GM19455 (cell line): Measurements from ENCODE around the gene ACBD7.

ENCODE experiments used
- ATAC-seq: cut with Tn5 transposase; IDR thresholded peaks from one replicate; pipeline ENCODE4 v1.9.1; 2021; ENCODE audit not compliant: unreplicated experiment

The ACBD7 gene

DNA sequence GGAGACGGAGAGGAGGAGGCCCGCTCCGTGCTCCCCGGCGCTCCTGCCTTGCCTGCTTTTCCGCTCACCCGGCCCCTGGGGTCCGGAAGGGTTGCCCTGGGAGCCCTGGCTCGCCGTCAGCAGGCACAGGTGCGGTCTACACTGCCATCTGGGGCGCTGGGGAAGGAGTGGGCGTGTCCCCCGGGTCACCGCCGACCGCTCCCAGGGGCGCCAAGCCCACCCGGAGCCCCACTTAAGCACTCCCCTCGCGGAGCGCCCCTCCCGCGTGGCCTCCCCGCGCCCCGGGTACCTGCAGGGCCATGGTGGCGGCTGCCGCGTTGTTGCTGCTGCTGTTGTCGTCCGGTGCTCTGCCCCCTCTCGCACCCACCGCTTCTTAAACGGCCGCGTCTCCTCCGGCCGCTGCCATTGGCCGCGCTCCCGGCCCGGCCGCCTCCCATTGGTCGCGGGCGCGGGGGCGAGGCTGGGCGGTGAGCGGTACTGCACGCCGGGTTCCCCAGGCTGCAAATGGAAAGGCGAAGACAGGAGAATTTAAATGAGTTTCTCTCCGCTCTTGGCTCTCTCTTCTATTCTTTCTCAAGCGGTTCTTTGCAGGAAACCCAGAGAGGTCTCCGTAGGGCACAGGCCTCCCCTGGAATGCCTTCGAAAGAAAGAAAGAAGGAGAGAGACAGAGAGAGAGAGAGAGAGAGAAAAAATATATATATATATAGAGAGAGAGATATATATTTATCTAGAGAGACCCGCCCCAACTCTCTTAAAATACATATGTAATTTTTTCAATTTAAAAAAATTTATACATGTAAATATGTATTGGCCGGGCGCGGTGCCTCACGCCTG, at the start of gene ACBD7:
TSS of gene ACBD7 (minus strand) at position 349 of the 834 bp plus-strand sequence. CDS start at position 301, 48 bp downstream.
- ATAC-seq, result peak; percentile 99

DNA sequence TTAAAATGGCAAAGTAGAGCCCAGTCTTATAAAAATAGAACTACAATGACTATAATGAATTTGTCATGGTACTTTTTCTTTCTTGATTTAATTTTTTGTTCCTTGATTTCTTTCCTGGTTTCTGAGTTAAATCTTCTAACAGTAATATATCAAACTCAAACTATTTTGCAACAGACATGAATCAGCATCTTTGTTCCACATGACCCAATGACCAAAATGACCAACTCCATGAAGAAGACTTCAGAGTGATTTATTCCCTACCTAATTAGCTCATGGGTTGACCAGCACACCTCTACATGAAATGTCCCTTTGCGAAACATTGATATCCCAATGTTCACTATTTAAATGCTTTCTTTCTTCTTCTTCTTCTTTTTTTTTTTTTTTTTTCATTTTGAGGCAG, 49.1 kb upstream of the ACBD7 start:
- no peak for ATAC-seq

DNA sequence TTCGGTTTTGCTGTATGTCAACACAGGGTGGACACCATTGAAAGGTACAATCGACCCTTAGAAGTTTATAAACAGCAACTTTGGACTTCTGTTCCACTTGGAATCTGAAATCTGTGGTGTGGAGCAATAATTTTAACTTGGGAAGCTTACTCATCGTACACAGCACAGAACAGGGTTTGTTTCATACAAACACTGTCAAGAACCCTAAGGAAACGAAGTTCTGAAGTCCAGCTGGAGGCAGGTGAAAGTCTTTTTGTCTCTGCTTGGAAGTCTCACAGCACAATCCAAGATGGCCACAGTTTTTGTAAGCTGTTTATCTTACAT, 48.4 kb upstream of the ACBD7 start:
- ATAC-seq, result no peak

DNA sequence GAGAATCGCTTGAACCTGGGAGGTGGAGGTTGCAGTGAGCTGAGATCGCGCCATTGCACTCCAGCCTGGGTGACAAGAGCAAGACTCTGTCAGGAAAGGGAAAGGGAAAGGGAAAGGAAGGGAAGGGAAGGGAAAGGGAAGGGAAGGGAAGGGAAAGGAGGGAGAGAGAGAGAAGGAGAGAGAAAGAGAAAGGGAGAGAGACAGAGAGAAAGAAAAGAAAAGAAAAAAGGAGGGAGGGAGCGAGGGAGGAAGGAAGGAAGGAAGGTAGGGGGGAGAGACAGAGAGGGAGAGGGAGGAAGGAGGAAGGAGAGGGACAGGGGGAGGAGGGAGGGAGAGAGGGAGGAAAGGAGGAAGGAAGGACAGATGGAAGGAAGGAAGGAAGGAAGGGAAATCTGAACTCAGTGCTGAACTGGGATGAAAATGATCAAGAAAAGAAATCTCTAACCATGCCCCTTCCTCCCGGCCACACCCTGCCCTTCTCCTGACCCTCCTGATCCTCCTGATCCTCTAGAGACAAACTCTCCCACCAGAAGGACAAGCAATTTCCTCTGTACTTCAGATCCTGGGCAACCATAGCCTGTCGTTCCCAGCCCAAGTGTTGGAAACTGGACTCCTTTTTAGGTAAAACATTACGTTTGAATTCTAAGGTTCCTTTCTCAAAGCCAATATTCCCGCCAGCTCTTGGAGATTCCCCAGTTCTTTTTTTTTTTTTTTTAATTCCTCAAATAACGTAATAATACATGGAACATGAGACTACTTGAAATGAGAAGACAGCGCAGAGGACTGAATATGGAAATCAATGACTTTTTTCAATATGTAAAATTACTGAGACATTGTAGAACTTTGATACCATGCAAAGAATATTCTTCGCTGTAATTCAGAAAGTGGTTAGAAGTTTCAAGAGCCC, 47.8 kb upstream of the ACBD7 start:
- ATAC-seq, result no peak

DNA sequence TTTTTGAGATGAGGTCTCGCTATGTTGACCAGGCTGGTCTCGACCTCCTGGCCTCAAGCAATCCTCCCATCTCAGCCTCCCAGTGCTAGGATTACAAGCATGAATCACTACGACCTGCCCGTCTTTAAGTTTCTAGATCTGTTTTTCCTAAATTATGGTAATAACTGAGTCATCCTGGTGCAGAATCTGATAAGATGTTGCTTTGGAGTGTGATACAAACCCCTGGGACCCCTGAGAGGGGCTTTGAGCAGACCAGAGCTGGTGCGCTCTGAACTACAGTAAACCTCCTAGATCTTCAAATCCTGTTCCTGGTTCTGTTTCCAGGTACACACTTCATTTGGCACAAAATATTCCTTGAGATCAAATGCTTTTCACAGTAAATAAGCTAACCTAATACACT, 42.8 kb upstream of the ACBD7 start:
- ATAC-seq, result no peak

DNA sequence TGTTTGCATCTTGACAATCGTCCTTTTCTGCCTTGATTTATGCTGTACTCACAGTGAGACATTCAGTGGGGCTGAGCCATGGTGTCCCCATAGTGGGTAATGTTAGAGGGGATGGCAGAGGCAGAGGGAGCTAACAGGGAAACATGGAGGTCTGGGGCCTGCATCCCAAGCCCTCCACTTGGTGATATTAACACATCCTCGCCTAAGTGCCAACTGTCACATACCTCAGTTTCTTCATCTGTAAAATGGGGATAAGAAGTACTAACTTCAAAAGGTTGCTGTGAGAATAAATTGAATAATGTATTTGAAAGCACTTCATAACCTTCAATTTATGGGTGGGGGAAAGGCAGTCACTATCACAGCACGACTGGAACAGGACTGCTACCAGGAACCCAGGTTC, 36.3 kb upstream of the ACBD7 start:
- ATAC-seq, result no peak

DNA sequence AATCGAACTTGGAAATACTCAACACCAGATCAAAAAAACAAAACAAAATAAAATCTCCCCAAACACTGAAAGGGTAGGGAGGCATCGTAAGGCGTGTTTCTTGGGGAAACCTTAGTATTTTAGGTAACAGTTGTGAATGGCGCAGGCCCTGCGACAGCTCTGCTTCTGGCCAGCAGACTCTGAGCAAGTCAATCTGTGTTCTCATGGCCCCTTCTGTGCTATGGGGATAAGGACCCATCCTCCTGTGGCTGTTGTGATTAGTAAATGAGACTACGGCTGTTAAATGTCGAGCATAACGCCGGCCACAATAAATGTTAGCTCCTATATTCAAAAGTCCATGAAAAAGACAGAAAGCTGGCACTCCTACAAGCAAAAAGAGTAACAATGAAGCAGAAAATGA, 35.6 kb upstream of the ACBD7 start:
- ATAC-seq, result no peak

DNA sequence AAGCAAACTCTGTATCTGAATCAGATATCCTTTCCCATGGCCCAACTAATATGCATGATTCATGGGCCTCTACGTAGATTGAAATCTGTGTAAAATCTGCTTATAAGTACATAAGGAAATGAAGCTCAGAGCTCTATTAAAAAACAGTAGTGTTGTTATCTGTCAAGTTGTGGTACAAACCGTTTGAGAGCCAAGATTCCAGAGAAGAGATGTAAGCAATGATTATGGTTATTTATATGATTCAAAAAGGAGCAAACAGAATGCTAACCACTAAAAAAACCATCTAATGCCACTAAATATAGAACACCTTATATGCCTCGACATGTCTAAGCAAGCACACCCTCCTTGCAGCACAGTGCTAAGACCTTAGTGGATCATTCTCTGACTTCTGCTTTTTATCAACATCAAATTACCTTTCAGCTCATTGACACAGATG, 35.2 kb upstream of the ACBD7 start:
- no peak for ATAC-seq

DNA sequence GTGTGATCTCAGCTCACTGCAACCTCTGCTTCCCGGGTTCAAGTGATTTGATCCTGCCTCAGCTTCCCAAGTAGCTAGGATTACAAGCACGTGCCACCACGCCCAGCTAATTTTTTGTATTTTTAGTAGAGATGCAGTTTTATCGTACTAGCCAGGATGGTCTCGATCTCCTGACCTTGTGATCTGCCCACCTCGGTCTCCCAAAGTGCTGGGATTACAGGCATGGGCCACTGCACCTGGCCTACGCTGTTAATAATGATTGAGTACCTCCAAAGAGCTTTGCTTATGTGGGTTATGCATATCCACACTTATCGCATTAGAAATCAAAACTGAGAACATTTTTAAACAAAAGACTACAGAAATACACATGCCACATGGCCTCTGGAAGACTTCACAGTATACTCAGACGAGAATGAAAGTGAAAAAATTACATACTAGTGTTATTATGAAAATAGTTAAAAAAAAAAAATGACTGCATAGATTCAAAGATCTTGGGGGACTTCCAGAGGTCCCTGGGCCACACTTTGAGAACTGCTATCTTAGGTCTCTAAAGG, 34.0 kb upstream of the ACBD7 start:
- peak; percentile 80 for ATAC-seq

DNA sequence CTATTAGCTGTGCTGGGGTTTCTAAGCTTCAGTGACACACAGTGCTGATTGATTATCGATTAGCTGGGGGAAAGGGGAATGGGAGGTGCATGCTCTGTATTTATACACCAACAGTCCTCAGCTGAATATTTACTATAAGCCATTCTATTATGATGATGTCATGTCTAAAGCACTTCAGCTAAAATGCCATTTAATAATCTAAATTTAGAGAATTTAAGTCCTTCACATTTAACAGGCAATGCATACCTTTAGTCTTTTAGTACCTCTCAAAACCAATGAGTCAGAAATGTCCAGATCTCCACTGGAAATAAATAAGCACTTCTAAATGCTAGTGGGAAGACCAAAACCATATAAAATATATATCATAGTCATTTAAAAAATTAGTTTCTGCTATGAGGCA, 33.1 kb upstream of the ACBD7 start:
- ATAC-seq, result no peak

DNA sequence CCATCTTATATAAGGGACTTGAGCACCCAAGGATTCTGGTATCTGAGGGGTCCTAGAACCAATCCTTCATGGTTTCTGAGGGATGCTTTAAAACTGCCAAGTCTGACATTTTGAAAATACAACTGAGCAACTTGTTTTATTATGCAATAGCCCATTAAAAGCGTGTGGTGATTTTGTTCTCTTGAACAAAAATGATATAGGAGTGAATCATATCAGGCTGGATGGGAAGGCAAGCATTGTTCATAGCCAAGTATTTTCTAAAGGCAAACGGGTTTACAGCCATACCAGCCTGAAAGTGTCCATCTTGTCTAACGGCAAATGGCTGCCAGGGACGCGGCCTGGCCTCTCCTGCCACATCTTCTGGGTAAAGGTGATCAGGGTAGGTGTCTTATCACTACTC, 31.9 kb upstream of the ACBD7 start:
- no peak for ATAC-seq

DNA sequence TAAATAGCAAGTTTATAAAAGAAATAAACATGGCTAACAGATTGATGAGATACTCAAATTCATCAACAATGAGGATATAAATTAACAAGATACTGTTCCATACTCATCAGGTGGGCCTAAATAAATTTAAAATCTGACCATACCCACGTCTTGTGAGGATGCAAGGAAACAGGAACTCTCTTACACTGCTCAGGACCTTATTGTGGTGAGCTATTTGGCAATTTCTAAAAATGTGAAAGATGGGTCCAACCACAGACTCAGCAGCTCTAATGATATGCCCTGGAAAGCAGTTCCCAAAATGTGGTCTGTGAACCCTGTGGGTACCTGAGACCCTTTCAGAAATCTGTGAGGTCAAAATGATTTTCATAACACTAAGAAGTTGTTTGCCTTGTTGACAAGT, 30.0 kb upstream of the ACBD7 start:
- no peak for ATAC-seq

DNA sequence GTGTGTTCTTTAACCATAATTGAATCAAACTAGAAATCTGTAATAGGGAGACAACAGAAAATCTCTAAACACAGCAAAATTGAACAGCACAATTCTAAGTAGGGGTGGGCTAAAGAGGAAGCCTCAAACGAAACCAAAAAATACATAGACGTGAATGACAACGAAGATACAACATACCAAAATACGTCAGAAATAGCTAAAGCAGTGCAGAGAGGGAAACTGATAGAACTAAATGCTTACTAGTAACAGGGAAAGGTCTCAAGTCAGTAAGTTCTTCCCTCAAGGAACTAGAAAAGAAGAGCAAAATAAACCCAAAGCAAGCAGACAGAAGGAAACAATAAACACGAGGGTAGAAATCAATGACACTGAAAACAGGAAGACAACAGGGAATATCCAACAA, 27.6 kb upstream of the ACBD7 start:
- ATAC-seq, result no peak

DNA sequence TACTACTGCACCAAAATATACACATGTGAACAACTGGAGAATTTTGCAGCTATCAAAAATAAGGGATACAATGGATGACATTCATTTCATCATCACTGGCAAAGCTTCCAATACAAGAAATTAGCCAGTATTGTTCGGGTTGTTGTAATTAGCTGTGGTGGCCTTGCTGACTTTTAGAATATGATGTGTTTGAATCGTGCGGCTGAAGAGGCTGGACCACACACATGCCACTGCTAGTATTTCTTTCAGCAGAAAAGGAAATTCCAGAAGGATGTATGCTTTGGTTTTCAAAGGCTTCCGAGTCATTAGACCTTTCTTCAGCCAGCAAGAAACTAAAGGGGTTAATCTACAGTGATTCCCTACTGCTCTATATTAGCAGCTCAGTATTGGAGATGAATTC, 25.2 kb upstream of the ACBD7 start:
- ATAC-seq, result no peak

DNA sequence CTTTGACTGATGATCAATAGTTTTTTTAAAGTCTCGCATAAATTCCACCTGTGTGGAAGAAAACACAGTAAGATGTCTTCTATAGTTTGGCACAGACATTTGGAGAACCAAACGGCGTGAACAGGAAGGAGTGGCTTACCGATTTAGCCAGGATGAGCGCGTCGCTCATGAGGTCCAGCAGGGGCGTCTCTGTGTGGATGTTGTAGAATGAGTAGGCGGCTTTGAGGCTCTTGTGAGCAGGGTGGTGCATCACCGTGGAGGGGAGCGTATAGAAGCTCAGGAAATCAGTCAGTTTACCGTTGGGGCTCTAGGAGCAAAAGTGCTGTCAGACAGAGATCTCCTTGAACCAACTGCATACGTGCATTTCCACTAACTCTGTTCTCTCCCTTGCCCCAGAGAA, 24.1 kb upstream of the ACBD7 start:
- no peak for ATAC-seq

DNA sequence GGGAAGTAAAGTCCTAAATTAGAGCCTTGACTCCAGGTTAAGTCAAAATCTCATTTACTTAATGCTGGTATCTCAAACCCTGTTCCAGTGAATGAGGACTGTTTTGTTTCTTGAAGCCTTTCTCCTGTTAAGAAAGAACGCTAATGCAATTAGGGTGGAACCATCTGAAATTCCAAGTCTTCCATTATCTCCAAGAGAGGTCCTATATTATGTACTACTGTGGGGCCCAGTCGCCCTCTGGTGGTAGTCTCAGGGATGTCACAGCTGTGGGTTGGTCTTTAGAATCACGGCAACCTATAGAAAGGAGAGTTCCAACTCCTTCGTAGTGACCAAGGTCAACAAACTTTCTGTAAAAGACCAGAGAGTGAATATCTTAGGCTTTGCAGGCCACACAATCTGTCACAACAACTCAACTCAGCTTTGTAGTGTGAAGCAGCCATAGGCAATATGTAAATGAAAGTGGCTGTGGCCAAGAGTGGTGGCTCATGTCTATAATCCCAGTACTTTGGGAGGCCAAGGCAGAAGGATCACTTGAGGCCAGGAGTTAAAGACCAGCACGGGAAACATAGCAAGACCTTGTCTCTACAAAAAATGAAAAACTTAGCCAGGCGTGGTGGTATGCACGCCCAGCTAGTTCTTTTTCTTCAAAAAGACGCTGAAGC, 17.9 kb upstream of the ACBD7 start:
- ATAC-seq, result no peak

DNA sequence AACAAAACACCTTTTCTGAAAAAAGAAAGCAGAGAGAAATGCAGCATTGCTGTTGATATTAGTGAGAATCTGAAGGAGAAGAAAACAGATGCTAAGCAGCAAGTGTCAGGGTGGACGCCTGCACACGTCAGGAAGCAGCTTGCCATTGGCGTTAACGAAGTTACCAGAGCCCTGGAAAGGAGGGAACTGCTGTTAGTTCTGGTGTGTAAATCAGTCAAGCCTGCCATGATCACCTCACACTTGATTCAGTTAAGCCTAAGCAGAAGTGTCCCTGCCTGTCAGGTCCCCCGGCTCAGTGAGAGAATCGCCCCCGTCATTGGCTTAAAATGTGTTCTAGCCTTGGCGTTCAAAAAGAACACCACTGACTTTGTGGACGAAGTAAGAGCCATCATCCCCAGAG, 14.9 kb upstream of the ACBD7 start:
- ATAC-seq, result no peak

DNA sequence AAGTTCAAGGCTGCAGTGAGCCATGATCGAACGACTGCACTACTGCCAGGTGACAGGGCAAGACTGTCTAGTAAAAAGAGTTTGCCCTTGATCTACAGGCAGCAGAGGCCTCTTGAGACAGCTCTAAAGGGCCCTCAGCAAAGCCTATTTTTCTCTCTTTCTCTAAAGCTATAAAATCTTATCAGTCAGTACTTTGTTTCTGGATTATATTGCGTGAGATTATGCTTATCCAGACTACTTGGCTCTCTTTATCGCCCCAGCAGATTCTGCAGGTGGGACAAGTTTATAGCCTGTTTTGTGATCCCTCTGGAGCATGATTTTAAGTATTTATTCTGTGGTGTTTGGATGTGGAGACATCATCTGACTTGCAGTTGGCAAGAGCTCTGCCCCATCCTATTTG, 11.3 kb upstream of the ACBD7 start:
- ATAC-seq, result no peak

DNA sequence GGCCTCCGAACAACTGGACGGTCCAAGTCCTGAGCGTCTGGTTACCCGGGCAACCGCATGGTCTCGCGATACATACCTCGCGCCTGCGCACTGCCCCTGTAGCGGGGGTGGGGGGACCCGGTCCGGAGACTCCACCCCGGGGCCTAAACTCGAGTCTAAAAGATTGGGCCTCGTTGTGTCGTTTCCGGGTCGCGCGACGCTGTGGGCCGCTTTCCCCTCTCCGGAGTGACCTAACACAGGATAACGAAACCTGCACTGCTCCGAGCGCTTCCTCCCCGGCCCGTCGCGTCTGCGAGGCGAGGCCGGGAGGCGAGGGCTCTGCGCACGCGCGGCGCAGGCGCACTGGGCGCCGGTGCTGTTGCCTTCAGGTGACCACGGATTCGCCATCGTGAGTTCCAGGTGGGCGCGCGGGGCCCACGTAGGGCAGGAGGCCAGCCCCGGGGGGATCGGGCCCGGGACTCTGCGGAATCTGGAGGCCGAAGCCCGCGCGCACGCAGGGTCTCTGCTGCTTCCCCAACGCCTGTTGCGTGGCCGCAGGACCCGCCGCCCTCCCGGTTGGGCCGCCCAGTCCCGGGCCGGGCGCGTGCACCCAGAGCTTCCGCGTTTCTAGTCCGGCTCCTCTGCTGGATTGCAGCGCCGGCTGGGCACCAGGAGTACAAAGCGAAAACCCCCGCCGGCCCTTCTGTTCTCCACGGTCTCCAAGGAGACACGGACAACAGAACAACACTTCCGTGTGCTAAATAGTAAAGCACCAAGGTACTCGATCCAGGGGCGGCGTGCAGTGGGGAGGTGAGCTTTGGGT, 8.6 kb upstream of the ACBD7 start, which contains the start of gene RPP38:
TSS of gene RPP38 (plus strand) at position 345 of the 802 bp plus-strand sequence. CDS start 5,960 bp downstream, outside the sequence.
- peak; percentile 85 for ATAC-seq

DNA sequence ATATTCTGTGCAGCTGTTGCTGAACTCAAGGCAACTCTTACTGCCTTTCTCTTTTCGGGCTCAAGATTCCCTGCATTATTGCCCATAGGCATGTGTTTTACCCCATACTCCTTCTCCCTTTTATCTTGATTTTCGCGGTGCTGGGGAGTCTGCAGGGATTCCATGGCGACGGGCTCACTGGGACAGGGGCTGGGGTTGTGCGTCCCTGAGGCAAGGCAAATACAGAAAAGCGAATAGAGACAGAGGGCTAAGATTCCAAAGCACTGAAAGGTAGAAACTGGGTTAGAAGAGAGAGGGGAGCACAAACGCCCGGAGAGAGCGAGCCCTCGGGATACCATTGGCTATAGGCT, 8.1 kb upstream of the ACBD7 start:
- peak; percentile 29 for ATAC-seq
